Hindlimb muscle (tissue), 1 donor: ENCODE results near the gene PTPRM. TPM values are rescaled to one million over a fixed set of nuclear protein-coding genes. Genes with fewer than 3 reads are reported as not detected.

Experiments
- DNase-seq: peaks from one replicate; pipeline ENCODE4 v3.0.0-alpha.2; 2013
- polyA plus RNA-seq: library from polyadenylated mRNA; unstranded; fragments of 120-200 nt; gene quantifications from one replicate; pipeline ENCODE4 v1.2.1, GENCODE V29; 2013; ENCODE audit not compliant: insufficient read length

PTPRM gene
- polyA plus RNA-seq, 1 donor, result 80.2 TPM

DNA sequence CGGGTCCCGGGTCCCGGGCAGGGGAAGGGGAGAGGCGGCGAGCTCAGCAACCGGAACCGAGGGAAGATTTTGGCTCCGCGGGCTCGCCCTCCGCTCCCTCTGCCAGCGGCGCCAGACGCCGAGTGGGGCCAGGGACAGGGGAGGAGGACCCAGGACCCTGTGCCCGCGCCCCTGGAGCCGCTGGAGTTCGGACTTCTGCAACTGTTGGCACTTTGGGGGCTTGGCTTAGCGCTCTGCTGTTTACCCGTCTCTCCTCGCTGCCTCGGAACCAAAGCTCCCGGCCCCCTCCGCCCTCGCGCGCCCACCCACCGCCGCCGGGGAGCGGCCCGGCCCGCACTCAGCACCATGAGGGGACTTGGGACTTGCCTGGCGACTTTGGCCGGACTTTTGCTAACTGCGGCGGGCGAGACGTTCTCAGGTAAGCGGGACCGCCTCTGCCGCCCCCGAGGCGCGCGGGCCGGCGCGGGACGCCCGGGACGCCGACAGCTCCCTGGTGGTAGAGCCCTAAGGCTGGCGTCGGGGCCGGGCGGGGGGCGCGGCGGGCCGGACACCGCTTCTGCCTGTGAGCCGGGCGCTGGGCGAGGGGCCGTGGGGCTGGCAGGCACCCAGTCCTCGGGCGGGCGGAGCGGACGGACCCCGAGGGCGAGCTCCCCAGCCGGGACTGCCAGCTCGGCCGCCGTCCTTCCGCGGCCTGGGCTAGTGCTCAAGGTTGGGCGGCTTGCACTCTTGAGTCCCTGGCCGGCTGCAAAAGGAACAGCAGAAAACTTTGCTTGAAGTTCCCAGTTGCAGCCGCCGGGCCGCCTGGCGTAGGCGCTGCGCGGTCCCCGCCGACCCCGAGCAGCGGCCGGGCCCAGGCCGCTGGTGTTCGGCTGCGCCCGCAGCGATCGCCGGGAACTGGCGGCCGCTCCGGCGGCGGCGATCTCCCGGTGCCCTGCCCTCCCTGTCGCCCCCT lies 634 bp downstream of the PTPRM start:
- peak; percentile 70 for DNase-seq

DNA sequence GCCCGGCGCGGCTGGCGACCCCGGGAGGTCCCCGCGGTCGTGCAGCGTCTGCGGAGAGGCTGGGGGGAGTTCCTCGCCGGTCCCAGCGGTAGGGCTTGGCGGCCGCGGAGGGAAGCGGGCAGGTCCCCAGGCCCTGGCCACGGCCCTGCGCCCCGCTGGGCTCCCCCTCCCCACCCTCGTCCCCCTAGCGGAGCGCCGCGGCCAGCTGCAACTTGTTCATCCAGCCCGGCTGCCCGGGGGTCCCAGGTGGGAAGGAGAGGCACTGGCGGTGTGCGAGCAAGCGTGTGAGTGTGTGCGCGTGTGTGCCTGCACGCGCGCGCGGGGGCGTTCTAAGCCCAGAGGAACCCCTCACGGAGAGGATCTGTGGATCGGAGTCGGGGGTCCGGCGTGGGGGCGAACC lies 1.3 kb downstream of the PTPRM start:
- DNase-seq, result peak; percentile 45

DNA sequence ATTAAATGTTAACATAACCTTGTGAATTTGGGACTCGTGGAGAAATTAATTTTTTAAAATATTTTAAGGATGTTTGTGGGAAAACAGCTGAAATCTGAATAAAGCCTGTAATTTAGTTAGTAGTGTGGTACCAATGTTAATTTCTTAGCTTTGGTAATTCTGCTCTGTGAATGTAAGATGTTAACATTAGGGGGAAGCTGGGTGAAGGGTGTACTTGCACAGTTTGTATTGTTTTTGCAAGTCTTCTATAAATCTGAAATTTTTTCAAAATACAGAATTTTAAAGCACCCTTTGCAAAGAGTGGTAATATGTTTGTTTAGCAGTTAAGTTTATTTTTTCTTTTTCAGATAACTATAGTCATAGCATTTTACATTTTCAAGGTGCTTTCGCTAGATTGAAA lies 4.5 kb downstream of the PTPRM start:
- DNase-seq, result no peak

DNA sequence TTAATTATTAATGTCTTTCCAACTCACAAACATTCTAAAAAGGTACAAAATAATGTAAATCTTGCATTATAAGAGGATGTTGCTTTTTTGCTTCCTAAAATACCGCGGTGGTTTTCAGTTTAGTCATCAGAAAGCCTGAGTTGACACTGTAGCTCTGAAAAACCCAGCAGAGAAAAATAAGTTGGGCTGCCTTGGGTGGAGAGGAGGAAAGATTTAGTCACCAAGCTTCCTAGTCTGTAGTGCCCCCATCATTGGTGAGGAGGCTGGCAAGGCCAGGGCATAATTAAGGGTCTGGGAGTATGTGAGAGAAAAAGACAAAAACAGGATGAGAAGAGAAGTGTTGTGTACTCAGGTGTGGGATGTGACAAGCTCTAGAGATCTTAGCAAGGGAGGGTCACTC lies 5.7 kb downstream of the PTPRM start:
- DNase-seq, result no peak

DNA sequence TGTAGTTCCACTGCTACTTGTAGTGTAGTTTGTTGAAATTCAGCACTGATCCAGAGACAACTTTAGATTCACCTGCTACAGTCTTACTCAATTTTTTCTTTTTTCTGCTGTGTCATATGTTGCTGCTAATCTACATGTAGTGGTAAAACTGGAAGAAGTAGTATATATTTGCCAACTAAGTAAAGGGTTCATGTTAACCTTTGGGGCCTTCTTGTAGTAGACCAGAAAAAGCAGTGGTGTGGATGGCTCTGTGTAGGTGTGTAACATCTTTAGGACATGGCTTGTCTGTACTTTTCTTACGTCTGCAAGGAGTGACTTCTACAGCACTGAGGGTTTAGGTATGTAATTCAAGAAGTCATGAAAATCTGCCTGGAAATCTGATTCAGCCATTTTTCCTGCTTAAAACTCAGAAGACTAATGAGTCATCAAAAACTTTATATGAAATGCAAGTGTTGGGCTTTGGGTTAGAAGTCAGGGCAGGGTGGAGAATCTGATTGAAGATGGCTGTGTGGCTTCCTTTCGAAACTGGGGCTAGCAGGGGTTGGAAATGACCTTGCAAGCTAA lies 8.4 kb downstream of the PTPRM start:
- DNase-seq, result no peak

DNA sequence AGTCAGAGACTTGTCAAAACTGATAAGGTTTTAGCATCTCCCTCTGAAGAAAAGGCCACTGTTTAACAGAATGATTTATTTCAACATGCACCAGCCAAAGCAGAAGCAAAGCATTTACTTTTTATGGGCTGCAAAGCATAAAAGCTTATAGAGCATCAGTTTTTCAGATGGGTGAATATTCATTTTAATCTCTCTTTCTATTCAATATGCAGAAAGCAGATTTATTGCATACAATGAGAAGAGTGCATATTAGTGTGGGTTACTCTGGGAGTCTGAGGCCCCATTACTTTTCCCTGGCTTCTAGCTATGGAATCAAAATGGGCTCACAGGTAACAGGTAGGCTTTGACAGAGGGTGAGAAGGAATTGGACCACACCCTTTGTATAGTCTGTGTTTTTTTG lies 9.0 kb downstream of the PTPRM start:
- no peak for DNase-seq

DNA sequence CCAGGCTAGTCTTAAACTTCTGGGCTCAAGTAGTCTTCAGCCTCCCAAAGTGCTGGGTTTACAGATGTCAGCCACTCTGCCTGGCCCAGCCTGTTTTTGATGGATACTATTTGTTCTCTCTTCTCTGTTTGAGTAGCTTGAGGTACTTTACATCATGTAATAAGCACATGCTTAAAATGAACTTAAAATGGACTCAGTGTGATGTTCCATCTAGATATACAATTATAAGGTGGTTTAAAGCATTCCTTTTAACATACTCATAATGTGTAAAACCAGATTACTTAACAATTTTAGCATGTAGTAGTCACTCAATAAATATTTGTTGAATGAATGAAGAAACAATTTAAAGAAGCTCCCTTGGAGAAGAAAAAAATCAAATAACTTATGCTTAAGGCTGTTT lies 9.6 kb downstream of the PTPRM start:
- DNase-seq, result no peak

DNA sequence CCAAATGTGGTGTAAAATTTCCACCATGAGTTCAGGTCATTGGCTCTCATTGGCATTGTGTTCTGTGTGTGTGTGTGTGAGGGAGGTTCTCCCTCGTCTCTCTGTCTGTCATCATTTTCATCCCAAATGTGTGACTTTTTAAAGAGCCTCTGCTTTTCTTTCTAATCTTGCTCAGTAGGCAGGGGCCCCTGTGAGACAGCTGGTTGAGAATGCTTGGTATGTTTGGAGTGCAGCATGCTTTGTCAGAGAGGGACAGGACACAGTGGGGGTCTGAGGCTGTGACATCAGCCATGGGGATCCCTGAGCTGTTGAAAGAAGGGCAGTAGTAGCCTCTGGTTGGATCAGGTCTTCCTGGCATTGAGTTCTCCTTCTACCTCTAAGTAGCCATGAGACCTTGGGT lies 10.6 kb downstream of the PTPRM start:
- DNase-seq, result no peak

DNA sequence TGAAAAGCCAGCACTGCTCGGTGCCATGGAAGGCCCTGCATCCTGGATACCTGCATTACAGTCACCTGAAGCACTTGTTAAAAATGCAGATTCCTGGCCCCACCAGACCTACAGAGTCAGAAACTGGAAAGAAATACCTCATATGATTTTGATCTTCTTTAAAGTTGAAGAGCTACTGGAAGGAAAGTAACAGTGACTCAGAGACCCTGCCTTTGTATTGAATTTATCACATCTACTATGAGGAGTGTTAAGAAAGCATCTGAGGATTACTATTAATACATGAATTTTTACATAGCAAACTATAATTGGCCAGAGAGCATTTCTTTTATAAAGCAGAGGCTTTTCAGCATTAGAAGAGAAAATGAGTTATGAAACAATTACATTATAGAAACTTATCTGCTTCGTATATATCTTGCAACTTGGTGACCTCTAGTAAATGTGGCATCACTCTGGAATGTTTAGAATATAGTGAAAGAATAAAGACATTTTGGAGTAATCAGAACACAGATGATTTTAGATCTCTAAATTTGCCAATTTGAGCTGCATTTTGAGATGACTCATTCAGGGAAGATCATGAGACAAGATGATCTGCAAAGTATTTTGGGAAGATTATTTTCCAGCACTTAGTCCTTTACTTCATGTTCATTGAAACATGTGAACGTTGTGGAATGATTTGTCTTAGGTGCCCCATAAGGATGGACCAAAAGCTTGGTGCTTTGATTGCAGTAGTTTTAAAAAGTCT lies 12.2 kb downstream of the PTPRM start:
- DNase-seq, result no peak

DNA sequence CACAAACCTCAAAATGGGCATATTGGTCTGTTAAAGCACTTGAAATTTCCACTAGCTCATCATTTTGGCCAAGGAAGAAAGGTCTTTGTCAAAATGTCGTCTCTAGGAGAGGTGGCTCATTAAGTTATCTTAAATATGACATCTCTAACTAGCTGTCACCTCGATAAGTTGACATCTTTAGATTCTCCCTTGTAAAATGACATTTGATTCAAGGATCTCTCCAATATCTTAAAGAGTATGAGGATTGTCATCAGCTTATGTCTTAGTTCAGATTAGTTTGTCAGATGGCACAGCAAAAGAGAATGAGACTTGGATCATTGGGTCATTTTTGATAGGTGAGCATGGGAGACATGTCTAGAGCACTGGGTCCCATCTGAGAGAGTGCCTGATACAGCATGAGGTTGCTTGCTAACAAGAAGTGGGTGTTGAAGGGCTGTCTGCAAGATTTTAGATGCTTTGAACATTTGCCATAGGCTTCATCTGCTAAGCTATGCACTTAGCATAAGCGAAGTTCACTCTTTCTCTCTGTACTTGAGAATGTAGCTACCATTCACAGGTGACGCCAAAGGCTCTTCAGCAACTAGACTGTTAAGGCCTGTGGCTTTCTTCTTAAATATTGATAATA lies 12.9 kb downstream of the PTPRM start:
- no peak for DNase-seq

DNA sequence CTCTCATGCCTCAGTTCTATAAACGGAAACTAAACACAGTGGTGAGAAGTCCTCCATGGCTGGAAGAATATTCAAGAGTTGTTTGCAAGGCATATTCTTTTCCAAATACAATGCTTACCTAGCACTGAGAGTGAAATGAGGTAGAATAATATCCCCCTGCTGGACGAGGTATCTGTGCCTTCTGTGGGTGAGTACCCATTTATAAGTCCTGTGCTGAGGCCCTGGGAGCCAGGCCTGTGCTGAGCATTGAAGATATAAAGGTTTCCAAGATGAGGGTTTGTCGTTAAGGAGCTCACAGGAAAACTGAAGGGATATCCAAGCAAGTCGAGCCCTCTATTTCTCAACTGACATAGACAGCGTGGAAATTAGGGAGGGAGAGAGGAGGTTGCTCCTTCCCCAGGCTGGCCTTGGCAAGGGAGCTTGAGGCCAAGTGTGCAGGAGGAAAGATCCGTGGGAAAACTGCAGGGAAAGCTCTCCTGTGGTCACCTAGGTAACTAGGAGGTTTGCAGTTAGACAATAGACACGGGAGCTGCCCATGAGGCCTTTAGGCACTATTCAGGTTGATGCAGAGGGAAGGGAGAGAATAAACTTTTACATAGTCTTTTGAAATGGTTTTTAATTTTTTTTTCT lies 17.6 kb downstream of the PTPRM start:
- DNase-seq, result no peak

DNA sequence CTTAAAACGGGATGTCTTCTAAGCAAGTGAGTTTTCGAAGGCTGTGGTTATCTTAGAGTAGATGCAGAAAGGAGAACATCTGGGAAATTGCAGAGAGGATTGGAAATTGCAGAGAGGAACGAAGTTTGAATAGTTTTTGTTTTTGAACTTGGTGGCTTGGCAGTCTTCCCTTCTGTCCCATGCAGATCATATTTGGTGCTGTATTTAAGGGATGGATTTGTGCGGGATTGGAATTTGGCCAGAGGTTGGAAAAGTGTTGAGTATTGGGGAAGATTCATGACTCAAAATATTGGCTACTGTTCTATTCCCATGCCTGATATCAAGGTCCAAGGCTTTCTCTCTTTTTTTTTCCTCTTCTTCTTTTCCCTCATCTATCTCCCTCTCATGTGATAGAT lies 18.2 kb downstream of the PTPRM start:
- DNase-seq, result no peak

DNA sequence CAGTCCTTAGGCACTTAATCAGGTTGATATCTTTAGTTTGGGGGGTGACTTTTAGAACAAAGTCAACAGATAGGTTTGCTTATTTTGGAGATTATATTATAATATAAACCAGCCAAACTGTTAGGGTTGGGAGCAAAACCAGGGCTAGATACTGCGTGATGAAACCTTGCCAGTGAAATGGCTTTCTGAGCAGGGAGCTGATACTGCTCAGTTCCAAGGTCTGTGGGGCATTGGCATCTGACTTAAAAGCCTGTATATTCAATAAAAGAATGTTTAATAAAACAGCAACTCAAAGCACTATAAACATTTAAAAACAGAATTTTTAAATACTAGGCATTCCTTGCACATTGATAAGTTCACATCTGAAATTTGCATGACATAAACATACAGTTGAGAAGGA lies 19.3 kb downstream of the PTPRM start:
- no peak for DNase-seq

DNA sequence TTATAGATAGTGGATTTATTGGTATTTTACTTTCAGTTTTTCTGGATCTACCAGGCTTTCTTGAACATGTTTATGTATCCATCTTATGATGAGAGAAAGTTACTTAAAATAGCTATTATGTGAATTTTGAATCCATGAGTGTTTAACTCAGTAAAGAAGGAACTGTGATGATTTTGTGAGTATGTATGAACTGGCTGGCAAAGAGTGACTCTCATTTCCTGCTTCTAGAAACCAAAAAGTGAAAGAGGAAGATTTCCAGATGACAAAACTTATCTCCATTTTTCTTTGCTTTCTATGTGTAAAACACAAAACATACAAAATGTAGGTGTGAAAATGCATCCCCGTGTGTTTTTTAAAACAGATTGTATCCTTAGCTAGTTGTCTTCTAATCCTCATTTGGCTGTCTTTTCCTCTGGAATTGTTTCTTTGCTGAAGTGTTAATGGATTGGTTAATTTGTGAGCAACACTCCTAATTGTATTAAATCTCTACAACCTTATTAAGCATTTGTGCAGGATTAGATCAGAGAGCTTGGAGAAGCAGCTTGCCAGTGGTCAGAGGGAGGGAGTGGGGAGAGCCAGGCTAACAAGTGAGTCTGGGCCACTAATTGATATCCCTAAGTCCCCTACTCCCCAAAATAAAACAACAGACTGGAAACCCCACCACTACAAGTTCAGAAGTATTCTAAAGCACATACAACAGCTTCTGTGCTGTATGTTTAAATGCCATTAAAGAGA lies 23.9 kb downstream of the PTPRM start:
- DNase-seq, result no peak

DNA sequence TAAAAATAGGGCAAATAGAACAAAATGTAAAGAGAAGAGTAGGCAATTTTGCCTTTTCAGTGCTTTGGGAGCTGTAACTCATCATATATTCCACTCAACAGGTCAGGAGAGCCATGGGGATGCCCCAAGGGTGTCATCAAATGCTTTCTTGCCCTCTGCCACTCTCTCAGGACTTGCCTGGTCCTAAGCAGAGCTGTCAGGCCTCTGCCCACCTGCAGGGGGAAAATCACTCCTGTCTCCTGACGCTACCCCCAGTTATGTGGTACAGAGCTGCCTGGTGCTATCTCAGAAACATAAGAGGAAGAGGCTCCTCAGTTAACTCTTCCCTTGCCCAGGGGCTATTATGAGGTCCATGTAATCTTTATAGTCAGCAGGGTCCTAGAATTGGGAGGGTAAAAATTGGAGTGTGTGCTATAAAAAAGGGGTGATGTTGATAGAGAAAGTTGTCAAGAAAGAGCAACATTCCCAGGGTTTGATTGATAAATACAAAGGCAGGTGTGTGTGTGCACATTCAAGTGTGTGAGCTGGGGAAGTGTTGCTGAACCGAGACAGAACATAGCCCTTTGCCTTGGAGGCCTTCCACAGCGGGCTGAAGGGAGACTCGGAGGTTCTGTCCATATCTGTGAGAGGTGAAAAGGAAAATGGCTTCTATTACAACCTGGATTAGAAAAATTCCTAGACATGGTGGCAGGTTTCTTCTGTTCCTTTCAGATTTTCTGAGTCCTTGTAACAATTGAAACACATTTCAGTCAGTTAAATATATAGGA lies 25.4 kb downstream of the PTPRM start:
- no peak for DNase-seq

DNA sequence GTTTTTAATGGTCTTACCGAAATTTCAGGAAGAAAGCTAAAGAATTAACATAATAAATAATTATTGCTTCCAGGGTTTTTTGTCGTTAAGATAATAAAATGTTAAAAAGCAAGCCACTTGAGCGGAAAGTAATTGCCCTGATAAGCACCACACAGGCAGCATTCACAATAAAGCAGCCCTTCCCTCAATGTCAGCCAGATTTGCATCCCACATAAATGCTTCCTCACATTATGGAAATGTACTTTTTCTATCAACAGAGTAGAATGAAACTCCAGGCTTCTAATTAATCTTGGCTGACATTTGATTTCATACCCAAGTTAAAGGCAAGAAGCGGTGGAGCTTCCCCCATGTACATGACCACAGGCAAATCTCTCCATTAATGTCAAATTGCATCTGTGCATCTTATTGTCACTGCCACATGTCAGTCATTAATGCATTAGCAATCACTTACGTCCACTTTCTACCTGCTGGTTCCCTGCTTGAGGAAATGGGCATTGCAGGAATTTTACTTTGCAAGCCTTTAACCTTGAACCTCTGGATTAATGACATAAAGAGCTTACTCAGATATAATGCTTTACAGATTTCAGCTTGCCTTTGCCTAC lies 26.2 kb downstream of the PTPRM start:
- no peak for DNase-seq

DNA sequence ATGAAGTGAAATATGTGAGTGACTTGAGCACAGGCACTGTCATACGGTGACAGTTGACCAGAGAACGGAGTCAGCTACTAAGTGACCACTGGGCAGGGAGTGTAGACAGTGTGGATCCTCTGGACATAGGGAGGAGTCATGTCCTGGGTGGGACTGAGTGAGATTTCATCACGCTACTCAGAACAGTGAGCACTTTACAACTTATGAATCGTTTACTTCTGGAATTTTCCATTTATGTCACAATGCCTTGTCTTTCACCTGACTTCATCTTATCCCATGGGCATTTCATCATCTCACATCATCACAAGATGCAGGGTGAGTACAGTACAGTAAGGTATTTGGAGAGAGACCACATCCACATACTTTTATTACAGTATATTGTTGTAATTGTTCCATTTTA lies 29.0 kb downstream of the PTPRM start:
- no peak for DNase-seq

DNA sequence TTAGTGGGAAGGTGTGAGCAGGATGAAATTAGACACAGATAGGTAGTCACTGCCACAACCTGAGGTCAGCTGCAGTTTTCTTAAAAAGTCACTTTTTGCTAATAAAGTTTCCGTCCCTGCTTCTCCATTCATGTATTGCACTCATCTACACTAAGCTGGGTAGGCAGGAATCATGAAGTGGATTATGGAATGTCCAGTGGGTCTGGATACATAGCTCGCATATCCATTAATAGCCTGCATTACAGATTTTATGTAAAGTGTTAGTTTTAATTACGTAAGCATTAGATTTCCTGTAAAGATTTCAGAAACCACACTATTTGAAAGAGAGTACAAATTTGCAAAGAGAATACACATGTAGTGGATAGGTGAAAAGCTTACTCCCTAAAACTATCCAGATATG lies 30.4 kb downstream of the PTPRM start:
- no peak for DNase-seq

DNA sequence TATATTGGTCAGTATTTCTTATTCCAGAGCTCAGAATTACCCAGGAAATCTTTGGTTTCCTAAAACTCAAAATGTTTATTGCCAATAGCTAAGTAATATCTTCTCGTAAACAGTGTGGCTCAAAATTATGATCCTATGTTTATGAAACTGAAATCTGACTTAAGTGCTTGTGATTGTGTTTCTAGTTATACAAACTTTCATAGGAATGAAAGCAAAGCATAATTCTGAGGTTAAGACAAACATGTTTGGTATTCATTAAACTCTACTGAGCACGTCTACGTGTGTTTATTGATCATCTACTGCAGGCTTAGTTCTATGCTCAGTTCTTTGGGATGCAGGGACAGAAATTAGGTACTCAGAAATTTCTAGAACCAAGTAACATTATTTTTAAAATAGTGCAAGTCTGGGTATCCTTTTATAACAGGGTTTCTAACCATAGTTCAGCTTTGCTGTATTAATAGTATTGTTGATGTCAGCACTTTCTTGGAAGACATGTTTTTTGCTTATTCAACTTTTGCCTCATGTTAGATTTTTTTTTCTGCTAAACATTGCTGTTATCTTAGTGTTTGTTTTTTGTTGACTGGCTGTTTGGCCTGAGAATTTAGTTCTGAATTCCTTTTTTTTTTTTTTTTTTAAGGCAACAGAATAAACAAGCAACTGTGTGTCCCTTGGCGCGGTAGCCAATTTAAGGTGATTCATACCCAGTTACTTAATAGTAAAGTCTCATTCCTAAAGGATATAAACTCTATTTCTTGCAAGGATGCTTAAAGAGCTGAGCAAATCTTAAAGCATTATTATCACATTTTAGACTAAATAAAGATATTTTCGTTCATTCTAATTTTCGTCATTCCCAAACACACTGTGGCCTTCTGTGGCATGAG lies 31.3 kb downstream of the PTPRM start:
- no peak for DNase-seq

DNA sequence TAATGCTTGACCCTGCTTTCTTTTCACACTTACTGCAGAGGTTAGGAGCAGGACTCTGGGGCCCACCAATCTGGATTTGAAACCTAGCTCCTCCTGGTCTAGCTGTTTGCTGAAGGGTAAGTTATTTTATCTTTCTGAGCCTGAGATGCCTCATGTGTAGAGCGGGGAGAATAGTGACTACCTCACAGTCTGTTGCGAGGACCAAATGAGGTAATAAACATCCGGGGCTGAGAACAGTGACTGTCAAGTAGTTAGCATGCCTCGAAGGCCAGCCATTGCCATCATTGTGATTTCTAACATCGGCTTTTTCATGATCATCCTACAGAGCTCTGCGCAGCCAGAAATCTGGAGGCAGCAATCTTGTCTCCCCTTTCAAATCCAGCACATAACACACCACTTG lies 32.9 kb downstream of the PTPRM start:
- no peak for DNase-seq
